ENCODE data around the gene PIAS4.
A peak's percentile ranks its signal among the peaks of the same experiment; 100 is the strongest.
"Not testable (repeated sequence)": the region's sequence is repeated elsewhere in the genome, so short reads cannot be mapped to it uniquely, and the experiment has no call there.

PIAS4 gene, protein sequence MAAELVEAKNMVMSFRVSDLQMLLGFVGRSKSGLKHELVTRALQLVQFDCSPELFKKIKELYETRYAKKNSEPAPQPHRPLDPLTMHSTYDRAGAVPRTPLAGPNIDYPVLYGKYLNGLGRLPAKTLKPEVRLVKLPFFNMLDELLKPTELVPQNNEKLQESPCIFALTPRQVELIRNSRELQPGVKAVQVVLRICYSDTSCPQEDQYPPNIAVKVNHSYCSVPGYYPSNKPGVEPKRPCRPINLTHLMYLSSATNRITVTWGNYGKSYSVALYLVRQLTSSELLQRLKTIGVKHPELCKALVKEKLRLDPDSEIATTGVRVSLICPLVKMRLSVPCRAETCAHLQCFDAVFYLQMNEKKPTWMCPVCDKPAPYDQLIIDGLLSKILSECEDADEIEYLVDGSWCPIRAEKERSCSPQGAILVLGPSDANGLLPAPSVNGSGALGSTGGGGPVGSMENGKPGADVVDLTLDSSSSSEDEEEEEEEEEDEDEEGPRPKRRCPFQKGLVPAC

GRCh38 chr19:4007021-4007835 lies at the start of gene PIAS4:
Gene PIAS4, plus strand, starts transcription at chr19:4007736. Its CDS starts 25 bp downstream, at chr19:4007761.
- Mint-ChIP-seq H3K36me3 (no peaks in the 10 kb centered on the region), H3K4me1 (peaks cover 32% of the 10 kb centered on the region), H3K9me3 (no peaks in the 10 kb centered on the region), H3K4me3 (peak within 1 kb of the TSS; percentile 92), H3K27ac (peak within 1 kb of the TSS; percentile 82), H3K27me3 (no peaks in the 10 kb centered on the region)

DNA sequence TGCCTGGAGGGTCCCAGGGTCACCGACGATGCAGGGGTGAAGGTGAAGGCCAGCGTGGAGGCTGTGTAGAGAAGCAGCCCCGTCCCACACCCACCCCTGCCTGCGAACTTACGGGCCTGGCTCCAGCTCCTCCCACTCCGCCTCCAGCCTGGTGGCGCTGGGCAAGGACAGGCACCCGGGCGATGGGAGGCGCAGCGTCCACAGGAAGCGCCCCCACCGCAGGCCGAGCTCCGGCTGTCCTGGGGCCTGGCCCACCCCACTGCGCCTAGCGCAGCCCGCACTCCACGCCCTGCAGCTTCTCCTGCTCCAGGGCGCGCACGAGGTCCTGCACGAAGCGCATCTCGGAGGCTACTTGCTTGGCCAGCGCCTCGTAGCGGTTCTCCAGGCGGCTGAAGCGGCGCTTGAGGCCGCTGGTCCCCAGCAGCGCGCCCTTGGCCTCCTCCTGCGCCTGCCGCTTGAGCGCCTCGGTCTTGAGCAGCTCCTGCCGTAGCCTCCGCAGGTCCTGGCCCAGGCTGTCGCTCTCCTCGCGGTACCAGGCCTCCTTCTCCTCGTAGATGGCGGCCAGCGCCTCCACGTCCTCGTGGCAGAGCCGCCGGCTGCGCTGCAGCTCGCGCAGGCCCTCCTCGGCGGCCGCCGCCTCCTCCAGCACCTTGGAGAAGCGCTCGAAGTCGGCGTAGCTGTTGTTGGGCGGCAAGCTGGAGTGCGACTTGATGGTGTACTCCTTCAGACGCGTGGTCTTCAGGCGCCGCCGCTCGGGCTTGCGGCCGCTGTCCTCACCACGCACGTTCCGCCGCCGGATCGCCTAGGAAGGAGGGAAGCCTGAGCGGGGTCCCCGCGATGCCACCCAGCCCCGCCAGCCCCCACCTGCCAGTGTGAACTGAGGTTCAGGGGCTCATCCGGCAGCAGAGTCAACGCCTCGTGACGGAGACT lies 48.4 kb upstream of the PIAS4 start:
- Mint-ChIP-seq H3K27me3 (no peaks in the 10 kb centered on the region), H3K27ac (no peak overlapping the region), H3K4me3 (no peak overlapping the region), H3K4me1 (no peaks in the 10 kb centered on the region), H3K9me3 (no peaks in the 10 kb centered on the region), H3K36me3 (no peaks in the 10 kb centered on the region)

DNA sequence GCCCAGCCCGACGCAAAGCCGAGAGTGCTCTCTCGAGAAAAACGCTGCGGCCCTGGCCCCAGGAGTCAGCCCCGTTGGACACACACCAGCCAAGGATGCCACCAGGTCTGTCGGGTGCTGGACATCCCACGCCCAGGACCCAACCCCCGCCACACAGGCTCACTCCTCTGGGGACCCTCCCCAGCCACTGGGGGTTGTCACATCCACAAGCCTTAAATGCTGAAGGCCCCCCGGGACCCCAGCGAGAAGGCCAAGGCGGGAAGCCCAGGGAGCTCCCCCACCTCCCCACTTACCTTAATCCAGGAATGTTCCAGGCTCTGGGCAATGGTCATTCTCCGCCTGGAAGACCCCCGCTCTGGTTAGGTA lies 47.8 kb upstream of the PIAS4 start:
- Mint-ChIP-seq H3K27ac (no peak overlapping the region), H3K4me3 (no peak overlapping the region)

DNA sequence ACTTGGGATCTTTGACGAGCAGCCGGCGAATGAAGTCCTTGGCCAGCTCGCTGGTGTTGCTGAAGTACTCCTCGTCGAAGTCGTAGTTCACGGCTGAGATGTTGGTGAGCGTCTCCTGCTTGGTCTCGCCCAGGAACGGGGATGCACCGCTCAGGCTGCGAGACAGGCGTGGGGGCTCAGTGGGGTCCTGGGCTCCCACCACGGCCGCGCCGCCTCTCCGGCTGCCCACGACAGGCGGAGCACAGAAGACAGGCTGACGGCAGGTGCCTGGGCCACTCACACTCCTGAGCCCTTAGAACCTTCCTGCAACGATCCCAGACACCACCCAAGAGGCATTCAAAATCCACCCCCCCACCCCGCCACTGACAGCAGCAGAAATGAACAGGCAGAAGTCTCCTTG lies 46.5 kb upstream of the PIAS4 start:
- Mint-ChIP-seq H3K4me1 (no peaks in the 10 kb centered on the region), H3K9me3 (no peaks in the 10 kb centered on the region), H3K27me3 (no peaks in the 10 kb centered on the region), H3K36me3 (no peaks in the 10 kb centered on the region), H3K4me3 (no peak overlapping the region), H3K27ac (no peak overlapping the region)

More for the DNA sequence above, 47.8 kb upstream of the PIAS4 start:
- H3K36me3 Mint-ChIP-seq: no peaks in the 10 kb centered on the region
- H3K4me1 Mint-ChIP-seq: no peaks in the 10 kb centered on the region
- H3K27me3 Mint-ChIP-seq: no peaks in the 10 kb centered on the region
- no peaks in the 10 kb centered on the region for H3K9me3 Mint-ChIP-seq

DNA sequence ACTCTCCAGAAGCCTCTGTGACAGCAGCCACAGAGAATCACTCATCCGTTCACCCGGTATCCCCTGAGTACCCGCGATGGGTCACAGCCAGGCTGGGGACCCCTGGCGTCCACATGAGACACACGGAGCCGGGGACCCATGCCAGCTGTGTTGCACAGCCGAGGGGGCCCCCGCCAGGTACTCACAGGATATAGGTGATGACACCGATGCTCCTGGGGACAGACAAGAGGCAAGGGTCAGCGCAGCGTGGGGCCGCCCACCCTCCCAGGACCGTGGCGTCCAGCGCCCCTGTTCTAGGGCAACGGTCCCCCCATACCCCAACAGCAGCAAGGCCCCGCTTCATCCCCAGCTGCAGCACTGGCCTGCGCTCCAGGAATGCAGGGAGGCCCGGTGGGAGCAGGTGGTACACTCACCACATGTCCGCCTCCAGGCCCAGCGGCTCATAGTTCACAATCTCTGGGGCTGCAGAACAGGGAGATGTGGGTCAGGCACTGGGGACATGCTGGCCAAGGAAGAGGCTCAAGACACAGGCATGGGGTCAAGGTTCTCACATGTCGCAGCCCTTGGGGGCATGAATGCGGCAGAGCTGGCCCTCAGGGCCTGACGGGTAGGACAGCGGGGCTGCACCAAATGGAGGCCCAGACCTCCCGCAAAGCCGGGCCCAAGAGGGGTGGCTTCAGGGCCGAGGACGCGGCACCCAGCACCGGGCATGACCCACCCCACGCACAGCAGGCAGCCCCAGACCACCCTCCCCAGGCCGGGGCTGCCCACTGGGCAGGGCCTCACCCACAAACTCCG lies 43.9 kb upstream of the PIAS4 start:
- no peaks in the 10 kb centered on the region for H3K27me3 Mint-ChIP-seq
- no peak overlapping the region for H3K27ac Mint-ChIP-seq
- no peaks in the 10 kb centered on the region for H3K9me3 Mint-ChIP-seq
- peaks cover 10% of the 10 kb centered on the region for H3K4me1 Mint-ChIP-seq
- H3K36me3 Mint-ChIP-seq: no peaks in the 10 kb centered on the region
- H3K4me3 Mint-ChIP-seq: no peak overlapping the region

DNA sequence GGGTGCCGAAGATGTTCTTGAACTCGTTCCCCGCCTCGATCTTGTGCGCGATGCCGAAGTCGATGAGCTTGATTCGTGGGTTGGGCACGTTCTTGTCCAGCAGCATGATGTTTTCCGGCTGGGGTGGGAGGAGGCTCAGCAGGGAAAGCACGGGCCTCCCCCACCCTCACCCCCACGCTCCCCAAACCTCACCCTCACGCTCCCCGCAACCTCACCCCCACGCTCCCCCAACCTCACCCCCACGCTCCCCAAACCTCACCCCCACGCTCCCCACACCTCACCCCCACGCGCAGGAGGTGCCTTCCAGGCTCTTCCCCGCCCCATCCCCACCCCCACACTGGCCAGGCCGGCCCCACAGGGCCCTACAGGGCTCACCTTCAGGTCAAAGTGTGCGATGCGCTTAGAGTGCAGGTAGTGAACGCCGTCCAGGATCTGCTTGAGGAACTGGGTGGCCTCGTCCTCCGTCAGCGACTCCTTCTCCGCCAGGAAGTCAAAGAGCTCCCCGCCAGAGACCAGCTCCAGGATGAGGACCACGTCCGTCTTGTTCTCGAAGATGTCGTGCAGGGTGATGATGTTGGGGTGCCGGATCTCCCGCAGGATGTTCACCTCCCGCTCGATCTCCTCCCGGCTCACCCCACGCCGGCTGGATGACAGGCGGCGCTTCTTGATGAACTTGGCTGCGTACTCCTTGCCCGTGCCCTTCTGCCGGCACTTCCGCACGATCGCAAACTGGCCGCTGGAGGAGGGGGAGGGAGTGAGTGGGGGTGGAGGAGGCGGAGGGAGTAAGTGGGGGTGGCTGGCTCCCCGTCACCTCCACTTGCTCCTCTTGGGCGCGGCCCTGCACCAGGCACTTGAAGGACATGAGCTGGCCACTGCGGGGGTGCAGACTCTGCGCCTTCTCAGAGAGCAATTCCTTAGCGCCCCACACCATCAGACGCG lies 43.0 kb upstream of the PIAS4 start:
- Mint-ChIP-seq H3K9me3 (no peaks in the 10 kb centered on the region), H3K27me3 (no peaks in the 10 kb centered on the region), H3K27ac (no peak overlapping the region), H3K36me3 (no peaks in the 10 kb centered on the region), H3K4me1 (peaks cover 18% of the 10 kb centered on the region), H3K4me3 (no peak overlapping the region)

- Mint-ChIP-seq H3K27me3 (no peaks in the 10 kb centered on the region), H3K36me3 (peaks cover 2% of the 10 kb centered on the region), H3K27ac (peak overlapping the region; percentile 62), H3K9me3 (no peaks in the 10 kb centered on the region), H3K4me3 (no peak overlapping the region), H3K4me1 (peaks cover 28% of the 10 kb centered on the region)
These were observed 41.2 kb upstream of the PIAS4 start for GRCh38 chr19:3966051-3967017.

- H3K4me3 Mint-ChIP-seq, H3K27ac Mint-ChIP-seq, H3K27me3 Mint-ChIP-seq, H3K9me3 Mint-ChIP-seq, H3K36me3 Mint-ChIP-seq: not testable (repeated sequence)
- H3K4me1 Mint-ChIP-seq: peaks cover 28% of the 10 kb centered on the region
These were observed 39.6 kb upstream of the PIAS4 start for GRCh38 chr19:3967983-3968382.

GRCh38 chr19:3968556-3969434 lies 38.7 kb upstream of the PIAS4 start:
- Mint-ChIP-seq H3K4me1 (peaks cover 28% of the 10 kb centered on the region), H3K36me3 (peaks cover 2% of the 10 kb centered on the region), H3K9me3 (no peaks in the 10 kb centered on the region), H3K27ac (no peak overlapping the region), H3K4me3 (peak overlapping the region; percentile 40), H3K27me3 (no peaks in the 10 kb centered on the region)

DNA sequence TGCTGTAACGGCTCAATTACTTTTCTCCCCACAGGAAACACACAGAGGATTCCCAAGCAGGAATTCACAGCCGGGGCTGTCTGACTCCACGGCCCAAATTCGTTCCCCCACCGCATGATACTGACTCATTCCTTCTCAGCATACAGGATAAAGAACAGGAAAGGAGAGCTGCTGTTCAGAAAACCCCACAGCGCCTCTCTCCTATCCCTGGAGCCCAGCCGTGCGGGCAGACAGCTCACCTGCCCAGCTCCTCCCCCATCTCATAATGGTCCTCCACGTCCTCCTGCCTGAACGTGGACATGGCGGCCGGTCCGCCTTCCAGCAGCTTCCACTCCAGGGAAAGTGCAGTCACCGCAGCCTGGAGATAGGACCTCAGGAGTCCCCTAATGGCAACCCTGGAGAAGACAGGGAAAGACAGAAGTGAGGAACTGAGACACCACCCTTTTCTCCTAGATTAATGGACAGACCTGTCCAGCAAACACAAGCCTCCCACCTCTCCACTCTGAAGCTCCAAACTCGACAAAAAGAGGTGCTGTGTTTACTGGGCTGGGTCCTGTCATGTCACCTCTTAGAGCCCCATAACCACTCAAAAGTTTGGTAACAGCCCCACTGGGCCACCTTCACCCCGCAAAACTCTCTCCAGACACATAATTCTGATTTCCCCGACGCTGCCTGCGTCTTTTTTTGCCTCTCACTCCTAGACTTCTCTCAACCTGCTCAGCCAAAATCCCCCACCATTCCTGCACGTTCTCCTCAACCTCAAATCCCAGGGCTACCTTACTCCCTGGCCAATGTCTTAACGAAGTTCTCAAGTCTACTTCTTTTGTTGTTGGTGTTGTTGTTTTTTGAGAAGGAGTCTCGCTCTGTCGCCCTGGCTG lies 37.9 kb upstream of the PIAS4 start:
- Mint-ChIP-seq H3K27me3 (no peaks in the 10 kb centered on the region), H3K4me1 (peaks cover 28% of the 10 kb centered on the region), H3K9me3 (no peaks in the 10 kb centered on the region), H3K27ac (peak overlapping the region; percentile 84), H3K4me3 (peak overlapping the region; percentile 94), H3K36me3 (peaks cover 2% of the 10 kb centered on the region)

DNA sequence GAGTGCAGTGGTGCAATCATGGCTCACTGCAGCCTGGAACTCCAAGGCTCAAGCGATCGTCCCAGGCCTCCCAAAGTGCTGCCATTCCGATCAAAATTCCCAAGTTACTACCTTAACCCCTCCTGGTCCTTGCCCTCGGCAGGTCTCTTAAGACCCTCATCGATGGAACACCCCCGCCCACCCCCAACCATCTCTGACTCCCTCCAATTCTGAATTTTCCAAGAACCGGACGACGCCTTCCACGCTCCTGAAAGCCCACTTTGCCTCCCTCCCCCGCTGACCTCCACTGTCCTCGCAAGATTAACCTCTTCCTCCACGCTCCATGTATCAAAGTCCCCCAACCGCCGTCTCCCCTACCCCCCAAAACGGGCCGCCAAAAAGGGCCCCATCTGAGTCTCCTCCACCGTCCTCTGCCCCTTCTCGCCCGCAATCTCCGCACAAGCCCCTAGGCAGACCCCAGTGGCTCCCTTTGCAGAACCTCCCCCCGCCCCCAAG lies 37.2 kb upstream of the PIAS4 start:
- Mint-ChIP-seq H3K9me3 (no peaks in the 10 kb centered on the region), H3K36me3 (peaks cover 2% of the 10 kb centered on the region), H3K4me3 (peak overlapping the region; percentile 94), H3K4me1 (peaks cover 28% of the 10 kb centered on the region), H3K27ac (peak overlapping the region; percentile 84), H3K27me3 (no peaks in the 10 kb centered on the region)
